Progenitor cell of endocrine pancreas (in vitro differentiated cells): ENCODE measurements around the gene LRFN2. TPM values are rescaled to one million over a fixed set of nuclear protein-coding genes. Genes with fewer than 3 reads are reported as not detected.

Experiments used
- DNase-seq: peaks from one replicate; pipeline ENCODE4 v3.0.0; 2021; ENCODE audit warnings: low spot score; ENCODE audit not compliant: unreplicated experiment
- H3K27ac Mint-ChIP-seq: 2 replicates; pipeline ENCODE4 v1.8.0; 2021; ENCODE audit warnings: mild to moderate bottlenecking, moderate library complexity, mixed read lengths
- H3K27me3 Mint-ChIP-seq: 2 replicates; pipeline ENCODE4 v1.8.0; 2021; ENCODE audit warnings: mixed read lengths
- H3K36me3 Mint-ChIP-seq: 2 replicates; pipeline ENCODE4 v1.8.0; 2022; ENCODE audit warnings: mixed read lengths; ENCODE audit not compliant: insufficient read depth
- H3K4me1 Mint-ChIP-seq: 2 replicates; pipeline ENCODE4 v1.8.0; 2021; ENCODE audit warnings: low read depth, mixed read lengths
- H3K4me3 Mint-ChIP-seq: 2 replicates; pipeline ENCODE4 v1.8.0; 2021; ENCODE audit warnings: low read depth, mild to moderate bottlenecking, moderate library complexity, mixed read lengths
- H3K9me3 Mint-ChIP-seq: 2 replicates; pipeline ENCODE4 v1.8.0; 2021; ENCODE audit warnings: low read depth, mixed read lengths
- CTCF ChIP-seq: fragments of 200-600 bp; sonication (generic); IDR thresholded peaks from one replicate; pipeline ENCODE4 v1.5.0; 2021; ENCODE audit warnings: antibody characterized with exemption, mild to moderate bottlenecking; ENCODE audit not compliant: unreplicated experiment
- total RNA-seq: library from RNA; stranded (reverse); gene quantifications from 2 replicates; pipeline ENCODE4 v1.2.1, GENCODE V29; 2021

The LRFN2 gene
- total RNA-seq, 1 donor from 2014 or later: 0.14 TPM

GRCh38 chr6:40347571-40348011 is 239.6 kb downstream of the LRFN2 start:
- Mint-ChIP-seq H3K36me3 (no peaks in the 10 kb centered on the region), H3K9me3 (no peaks in the 10 kb centered on the region), H3K27me3 (peaks cover 7% of the 10 kb centered on the region), H3K4me3 (no peak overlapping the region), H3K4me1 (peaks cover 4% of the 10 kb centered on the region), H3K27ac (no peak overlapping the region)
- no peak for TF ChIP-seq CTCF
- peak; percentile 5 for DNase-seq

- H3K4me3 Mint-ChIP-seq: no peak overlapping the region
- H3K4me1 Mint-ChIP-seq: peaks cover 4% of the 10 kb centered on the region
- no peaks in the 10 kb centered on the region for H3K9me3 Mint-ChIP-seq
- peak; percentile 4 for DNase-seq
- no peaks in the 10 kb centered on the region for H3K36me3 Mint-ChIP-seq
- TF ChIP-seq CTCF: no peak
- H3K27ac Mint-ChIP-seq: no peak overlapping the region
- peaks cover 10% of the 10 kb centered on the region for H3K27me3 Mint-ChIP-seq
Observed at GRCh38 chr6:40346246-40346645, 240.9 kb downstream of the LRFN2 start.

- no peak for TF ChIP-seq CTCF
- Mint-ChIP-seq H3K36me3 (no peaks in the 10 kb centered on the region), H3K27ac (no peak overlapping the region), H3K9me3 (no peaks in the 10 kb centered on the region), H3K4me3 (no peak overlapping the region), H3K27me3 (peaks cover 10% of the 10 kb centered on the region), H3K4me1 (peaks cover 4% of the 10 kb centered on the region)
- DNase-seq: no peak
Observed at GRCh38 chr6:40344566-40345167, 242.5 kb downstream of the LRFN2 start.

- peaks cover 16% of the 10 kb centered on the region for H3K27me3 Mint-ChIP-seq
- H3K4me3 Mint-ChIP-seq: no peak overlapping the region
- no peaks in the 10 kb centered on the region for H3K36me3 Mint-ChIP-seq
- no peak for TF ChIP-seq CTCF
- no peak for DNase-seq
- peaks cover 4% of the 10 kb centered on the region for H3K4me1 Mint-ChIP-seq
- no peak overlapping the region for H3K27ac Mint-ChIP-seq
- H3K9me3 Mint-ChIP-seq: no peaks in the 10 kb centered on the region
Observed at GRCh38 chr6:40343877-40344565, 243.1 kb downstream of the LRFN2 start.

- H3K9me3 Mint-ChIP-seq: no peaks in the 10 kb centered on the region
- no peak overlapping the region for H3K27ac Mint-ChIP-seq
- H3K4me3 Mint-ChIP-seq: no peak overlapping the region
- TF ChIP-seq CTCF: no peak
- H3K36me3 Mint-ChIP-seq: no peaks in the 10 kb centered on the region
- H3K4me1 Mint-ChIP-seq: peaks cover 4% of the 10 kb centered on the region
- H3K27me3 Mint-ChIP-seq: peaks cover 20% of the 10 kb centered on the region
- DNase-seq: no peak
Observed at GRCh38 chr6:40343318-40343876, 243.8 kb downstream of the LRFN2 start.
